Fibroblast of lung (primary cell): ENCODE results near the gene SRR.

ENCODE experiments used
- CTCF ChIP-seq, 2 donors: IDR thresholded peaks in 1 of 2; conservative IDR thresholded peaks in 1 of 2; 1 replicate in 1 of 2; 2 replicates in 1 of 2; pipeline ENCODE4 v1.5.1; 2011 to 2012; ENCODE audit warnings: low read length in 2 of 2, control low read depth in 1 of 2, inconsistent platforms in 1 of 2, low read depth in 1 of 2, mild to moderate bottlenecking in 1 of 2
- EZH2 ChIP-seq: IDR thresholded peaks from 2 replicates; pipeline ENCODE4 v1.5.1; 2012; ENCODE audit warnings: low read length, control low read depth, mild to moderate bottlenecking; ENCODE audit errors: missing control alignments

GRCh38 chr17:2361010-2361760 lies 57.4 kb downstream of the SRR start:
- TF ChIP-seq CTCF (conservative IDR thresholded peaks at IDR 0.05 in 1 of 2, IDR thresholded peaks at IDR 0.05 in 1 of 2; ENCODE audit: low read depth in 1 of 2, low read length in 2 of 2) (no peak), EZH2 (no peak)
